GM23338 (cell line): Measurements from ENCODE around the gene PAXX.

Source experiments
- CREB1 ChIP-seq: fragments of 250-450 bp; sonication (Bioruptor Pico); IDR thresholded peaks from 2 replicates; pipeline ENCODE4 v1.5.0; 2020; ENCODE audit warnings: low read depth, mild to moderate bottlenecking, moderate library complexity
- CTCF ChIP-seq, 2 experiments: fragments of 200-600 bp in 1 of 2; sonication (generic) in 1 of 2; conservative IDR thresholded peaks; 2 replicates each; pipeline versions ENCODE4 v1.5.1 to v1.6.1; 2016 to 2017; ENCODE audit warnings: antibody characterized with exemption in 2 of 2, low read depth in 2 of 2, mild to moderate bottlenecking in 2 of 2, moderate library complexity in 1 of 2
- ETS1 ChIP-seq: IDR thresholded peaks from 2 replicates; pipeline ENCODE4 v1.6.1; 2016; ENCODE audit warnings: antibody characterized with exemption
- EZH2 ChIP-seq: fragments of 200-600 bp; sonication (generic); IDR thresholded peaks from one replicate; pipeline ENCODE4 v1.8.0; 2017; ENCODE audit warnings: antibody characterized with exemption, mild to moderate bottlenecking, low read depth; ENCODE audit not compliant: unreplicated experiment
- NANOG ChIP-seq: IDR thresholded peaks from 2 replicates; pipeline ENCODE4 v1.6.1; 2016; ENCODE audit warnings: antibody characterized with exemption, borderline replicate concordance
- POLR2AphosphoS5 ChIP-seq: IDR thresholded peaks from 2 replicates; pipeline ENCODE4 v1.6.1; 2016; ENCODE audit warnings: antibody characterized with exemption, low read depth
- REST ChIP-seq: IDR thresholded peaks from one replicate; pipeline ENCODE4 v1.6.1; 2018; ENCODE audit warnings: antibody characterized with exemption; ENCODE audit not compliant: unreplicated experiment

GRCh38 chr9:136972743-136973142 is 19.5 kb upstream of the PAXX start:
- TF ChIP-seq CTCF (conservative IDR thresholded peaks at IDR 0.05; ENCODE audit: low read depth in 2 of 2) (no peak), ETS1 (no peak), REST (no peak), EZH2 (no peak), POLR2AphosphoS5 (no peak), NANOG (no peak), CREB1 (CRISPR knock-in tag) (no peak)
